Measurements from ENCODE around the gene METTL26. TPM values are rescaled to one million over a fixed set of nuclear protein-coding genes. Genes with fewer than 3 reads are reported as not detected.
A peak's percentile ranks its signal among the peaks of the same experiment; 100 is the strongest.

METTL26 gene
- total and polyA plus RNA-seq, 8 donors: 37.2 to 70.4 (median 54.5) TPM

GRCh38 chr16:589658-590187 is 46.4 kb downstream of the METTL26 start, which contains the start of gene RAB40C:
Gene RAB40C, plus strand, starts transcription at chr16:590066. Its CDS starts 226 bp downstream, at chr16:590292.
- no peak for TF ChIP-seq CTCF (IDR thresholded peaks at IDR 0.05)
- DNase-seq (peak; percentile 97 to 100 (median 100)), ATAC-seq (peak; percentile 87)
- peak within 1 kb of the TSS; percentile 84 to 90 for H3K4me3 ChIP-seq
- peak within 1 kb of the TSS; percentile 96 to 98 for H3K27ac ChIP-seq
- no peaks in the 10 kb centered on the region for H3K27me3 ChIP-seq
- intact Hi-C loops (cut with DNase I): no loop called here
- H3K4me1 ChIP-seq: peaks cover 42 to 64% of the 10 kb centered on the region in 2 donors
- no peaks in the 10 kb centered on the region for H3K9me3 ChIP-seq
- H3K36me3 ChIP-seq: no peaks in the 10 kb centered on the region

- TF ChIP-seq CTCF (IDR thresholded peaks at IDR 0.05): no peak
- H3K4me3 ChIP-seq: peak overlapping the region; percentile 68 to 71
- no peaks in the 10 kb centered on the region for H3K27me3 ChIP-seq
- DNase-seq (peak; percentile 96 to 99 (median 97)), ATAC-seq (peak; percentile 86)
- intact Hi-C loops (cut with DNase I): no loop called here
- peak overlapping the region; percentile 96 to 98 for H3K27ac ChIP-seq
- peaks cover 42 to 57% of the 10 kb centered on the region in 2 donors for H3K4me1 ChIP-seq
- no peaks in the 10 kb centered on the region for H3K9me3 ChIP-seq
- H3K36me3 ChIP-seq: no peaks in the 10 kb centered on the region
Measured at GRCh38 chr16:588889-589657, 47.0 kb downstream of the METTL26 start.

- Histone ChIP-seq H3K4me1 (peaks cover 41 to 52% of the 10 kb centered on the region in 2 donors), H3K4me3 (peak overlapping the region; percentile 68 to 71), H3K36me3 (peaks cover 0 to under 1% of the 10 kb centered on the region in 2 donors), H3K27me3 (no peaks in the 10 kb centered on the region), H3K27ac (peak overlapping the region; percentile 96 to 98), H3K9me3 (no peaks in the 10 kb centered on the region)
- intact Hi-C loops (cut with DNase I): no loop called here
- ATAC-seq (no peak), DNase-seq (peak in 1 of 4 donors; percentile 59)
- no peak for TF ChIP-seq CTCF (IDR thresholded peaks at IDR 0.05)
Measured at GRCh38 chr16:588639-588888, 47.5 kb downstream of the METTL26 start.

DNA sequence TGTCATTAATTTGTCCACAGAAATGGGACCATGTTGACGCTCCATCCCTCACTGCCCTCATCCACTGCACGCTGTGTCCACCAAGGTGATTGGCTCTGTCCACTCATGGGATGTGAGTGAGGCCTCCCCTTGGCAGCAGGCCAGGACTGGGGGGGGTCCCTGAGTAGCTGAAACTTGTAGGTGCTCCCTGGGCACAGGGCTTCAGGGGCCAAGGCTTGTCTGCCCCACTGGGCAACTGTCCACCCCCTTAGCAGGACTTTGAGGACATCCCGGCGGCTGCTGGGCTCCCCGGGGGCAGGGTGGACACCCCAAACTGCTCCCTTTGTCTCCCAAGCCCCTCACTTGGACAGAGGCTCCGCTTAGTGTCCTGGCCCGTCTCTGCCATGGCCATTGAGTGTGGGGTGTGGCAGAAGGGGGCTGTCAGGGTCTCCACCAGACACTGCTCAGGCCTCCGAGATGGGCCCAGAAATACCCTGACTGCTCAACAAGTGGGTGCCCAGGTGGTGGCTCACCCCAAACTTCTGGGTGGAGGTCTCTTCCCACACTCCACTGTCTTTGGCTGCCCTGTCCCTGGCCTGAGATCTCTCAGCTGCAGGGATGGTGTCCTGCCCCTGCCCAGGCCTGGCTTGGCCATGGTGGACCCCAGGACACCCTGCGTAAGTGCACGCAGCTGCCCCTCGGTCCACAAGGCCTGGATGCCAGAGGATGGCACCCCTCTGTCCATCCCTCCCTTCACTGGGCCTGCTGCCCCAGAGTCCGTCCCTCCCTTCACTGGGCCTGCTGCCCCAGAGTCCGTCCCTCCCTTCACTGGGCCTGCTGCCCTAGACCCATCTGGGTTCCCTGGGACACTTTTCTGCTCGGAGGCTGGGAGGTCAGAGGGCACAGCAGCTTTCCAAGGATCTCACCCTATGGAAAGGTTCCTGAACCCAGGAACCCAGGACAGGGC is 49.2 kb downstream of the METTL26 start:
- H3K9me3 ChIP-seq: no peaks in the 10 kb centered on the region
- no peak overlapping the region for H3K4me3 ChIP-seq
- no peaks in the 10 kb centered on the region for H3K27me3 ChIP-seq
- DNase-seq (no peak), ATAC-seq (no peak)
- no peak for TF ChIP-seq CTCF (IDR thresholded peaks at IDR 0.05)
- H3K36me3 ChIP-seq: peaks cover 0 to 9% of the 10 kb centered on the region in 2 donors
- intact Hi-C loops (cut with DNase I): no loop called here
- no peak overlapping the region for H3K27ac ChIP-seq
- peaks cover 25 to 35% of the 10 kb centered on the region in 2 donors for H3K4me1 ChIP-seq

Data from left lung (tissue), 10 donors.